GM18511 (cell line): ENCODE results near the gene WNT10A.
"Not testable (repeated sequence)": the region's sequence is repeated elsewhere in the genome, so short reads cannot be mapped to it uniquely, and the experiment has no call there.

Experiments used
- ATAC-seq: cut with Tn5 transposase; IDR thresholded peaks from one replicate; pipeline ENCODE4 v1.9.1; 2021; ENCODE audit warnings: mild to moderate bottlenecking, moderate library complexity; ENCODE audit not compliant: unreplicated experiment

Gene WNT10A

GRCh38 chr2:218927876-218928275, 47.2 kb downstream of the WNT10A start:
- ATAC-seq, result no peak

- ATAC-seq, result not testable (repeated sequence)
Observed at GRCh38 chr2:218930488-218930887, 49.8 kb downstream of the WNT10A start.

DNA sequence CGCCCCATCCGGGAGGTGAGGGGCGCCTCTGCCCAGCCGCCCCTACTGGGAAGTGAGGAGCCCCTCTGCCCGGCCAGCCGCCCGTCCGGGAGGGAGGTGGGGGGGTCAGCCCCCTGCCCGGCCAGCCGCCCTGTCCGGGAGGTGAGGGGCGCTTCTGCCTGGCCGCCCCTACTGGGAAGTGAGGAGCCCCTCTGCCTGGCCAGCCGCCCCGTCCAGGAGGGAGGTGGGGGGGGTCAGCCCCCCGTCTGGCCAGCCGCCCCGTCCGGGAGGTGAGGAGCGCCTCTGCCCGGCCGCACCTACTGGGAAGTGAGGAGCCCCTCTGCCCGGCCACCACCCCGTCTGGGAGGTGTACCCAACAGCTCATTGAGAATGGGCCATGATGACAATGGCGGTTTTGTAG, 51.1 kb downstream of the WNT10A start:
- not testable (repeated sequence) for ATAC-seq
